ENCODE data around the gene PITX2. TPM values are rescaled to one million over a fixed set of nuclear protein-coding genes. Genes with fewer than 3 reads are reported as not detected.
A peak's percentile ranks its signal among the peaks of the same experiment; 100 is the strongest.

PITX2 gene
- total RNA-seq, 1 experiment from 2014 or later = 24.9 TPM

- no peak for ATAC-seq
- POLR2A ChIA-PET = no interaction called here
- no peak overlapping the region for H3K27ac Mint-ChIP-seq
These were observed 27.3 kb downstream of the PITX2 start for GRCh38 chr4:110595583-110595982.

GRCh38 chr4:110589297-110589696, 33.6 kb downstream of the PITX2 start:
- POLR2A ChIA-PET = no interaction called here
- H3K4me1 Mint-ChIP-seq = peaks cover 3% of the 10 kb centered on the region; the same call in 1 of the 2 replicates
- H3K9me3 Mint-ChIP-seq = no peaks in the 10 kb centered on the region
- ATAC-seq (no peak), DNase-seq (ENCODE audit: low spot score) (no peak)
- no peak overlapping the region for H3K4me3 Mint-ChIP-seq
- H3K27me3 Mint-ChIP-seq (ENCODE audit: low read depth) = no peaks in the 10 kb centered on the region
- no peak for TF ChIP-seq FOXK1 (CRISPR knock-in tag; IDR thresholded peaks at IDR 0.05)
- no peak for TF ChIP-seq JUN (CRISPR knock-in tag; IDR thresholded peaks at IDR 0.05)
- no peak for TF ChIP-seq ZNF138 (CRISPR knock-in tag; conservative IDR thresholded peaks at IDR 0.05)
- TF ChIP-seq TCF7 (CRISPR knock-in tag; IDR thresholded peaks at IDR 0.05; ENCODE audit: low read depth) = no peak
- no peak for TF ChIP-seq AFF4 (CRISPR knock-in tag; IDR thresholded peaks at IDR 0.05; ENCODE audit: borderline replicate concordance)
- TF ChIP-seq NR3C1 (CRISPR knock-in tag; conservative IDR thresholded peaks at IDR 0.05; ENCODE audit: low read depth) = no peak
- no peak for TF ChIP-seq SOX15 (CRISPR knock-in tag; IDR thresholded peaks at IDR 0.05)
- no peak for TF ChIP-seq RELA (CRISPR knock-in tag; IDR thresholded peaks at IDR 0.05; ENCODE audit: borderline replicate concordance)
- TF ChIP-seq CREB1 (CRISPR knock-in tag; IDR thresholded peaks at IDR 0.05) = no peak
- no peak for TF ChIP-seq USF2 (CRISPR knock-in tag; IDR thresholded peaks at IDR 0.05)
- TF ChIP-seq ZNF396 (CRISPR knock-in tag; IDR thresholded peaks at IDR 0.05; ENCODE audit: borderline replicate concordance) = no peak
- no peaks in the 10 kb centered on the region for H3K36me3 Mint-ChIP-seq
- no peak overlapping the region for H3K27ac Mint-ChIP-seq
- CTCF ChIA-PET = no interaction called here

More at GRCh38 chr4:110595583-110595982, 27.3 kb downstream of the PITX2 start:
- CTCF ChIA-PET = interaction anchor here (2.6 kb wide), 1 partner anchor 9 kb away, joined by 8 read pairs; no protein-coding TSS in a partner anchor
- peaks cover 25% of the 10 kb centered on the region for H3K36me3 Mint-ChIP-seq
- H3K27me3 Mint-ChIP-seq (ENCODE audit: low read depth) = no peaks in the 10 kb centered on the region
- no peaks in the 10 kb centered on the region for H3K4me1 Mint-ChIP-seq
- H3K4me3 Mint-ChIP-seq = no peak overlapping the region
- H3K9me3 Mint-ChIP-seq = peaks cover 30% of the 10 kb centered on the region
- DNase-seq (ENCODE audit: low spot score) = no peak
- TF ChIP-seq ETV6 (CRISPR knock-in tag; IDR thresholded peaks at IDR 0.05) = no peak

DNA sequence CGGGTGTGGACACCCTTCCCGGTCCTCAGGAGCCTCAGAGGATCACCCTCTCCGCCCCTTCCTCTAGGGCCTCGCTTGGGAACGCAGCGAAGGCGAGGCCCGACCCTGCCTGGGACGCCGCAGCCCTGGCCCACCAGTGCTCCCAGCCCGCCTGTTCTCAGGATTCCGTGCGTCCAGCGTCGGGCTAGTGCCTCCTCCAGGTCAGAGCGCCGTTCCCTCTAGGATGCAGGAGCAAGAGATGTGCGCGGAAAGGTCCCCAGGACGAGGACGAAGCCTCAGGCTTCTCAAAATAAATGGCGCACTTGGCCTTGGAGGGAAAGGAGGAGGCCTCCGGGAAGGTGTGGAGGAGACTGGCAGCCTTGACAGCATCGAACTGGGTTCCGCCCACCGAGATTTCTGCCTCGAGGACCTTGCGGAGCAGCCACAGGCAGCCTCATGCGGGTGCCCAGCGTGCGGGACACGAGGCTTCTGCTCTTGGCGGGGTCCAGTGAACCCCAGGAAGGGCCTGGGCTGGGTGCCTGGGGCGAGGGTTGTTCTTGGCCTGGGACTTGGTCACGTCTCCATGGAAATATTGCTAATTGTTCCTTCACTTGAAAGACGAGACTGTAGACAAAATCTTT, 35.1 kb downstream of the PITX2 start:
- POLR2A ChIA-PET = no interaction called here
- DNase-seq (ENCODE audit: low spot score) = peak; percentile 17
- TF ChIP-seq ZNF671 (CRISPR knock-in tag; IDR thresholded peaks at IDR 0.05) = no peak
- no peak for TF ChIP-seq ZNF416 (CRISPR knock-in tag; IDR thresholded peaks at IDR 0.05)
- TF ChIP-seq SMAD4 (CRISPR knock-in tag; IDR thresholded peaks at IDR 0.05) = no peak
- TF ChIP-seq, protein P1, sequence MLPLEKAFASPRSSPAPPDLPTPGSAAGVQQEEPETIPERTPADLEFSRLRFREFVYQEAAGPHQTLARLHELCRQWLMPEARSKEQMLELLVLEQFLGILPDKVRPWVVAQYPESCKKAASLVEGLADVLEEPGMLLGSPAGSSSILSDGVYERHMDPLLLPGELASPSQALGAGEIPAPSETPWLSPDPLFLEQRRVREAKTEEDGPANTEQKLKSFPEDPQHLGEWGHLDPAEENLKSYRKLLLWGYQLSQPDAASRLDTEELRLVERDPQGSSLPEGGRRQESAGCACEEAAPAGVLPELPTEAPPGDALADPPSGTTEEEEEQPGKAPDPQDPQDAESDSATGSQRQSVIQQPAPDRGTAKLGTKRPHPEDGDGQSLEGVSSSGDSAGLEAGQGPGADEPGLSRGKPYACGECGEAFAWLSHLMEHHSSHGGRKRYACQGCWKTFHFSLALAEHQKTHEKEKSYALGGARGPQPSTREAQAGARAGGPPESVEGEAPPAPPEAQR (CRISPR knock-in tag; IDR thresholded peaks at IDR 0.05) = no peak
- TF ChIP-seq, protein P2, sequence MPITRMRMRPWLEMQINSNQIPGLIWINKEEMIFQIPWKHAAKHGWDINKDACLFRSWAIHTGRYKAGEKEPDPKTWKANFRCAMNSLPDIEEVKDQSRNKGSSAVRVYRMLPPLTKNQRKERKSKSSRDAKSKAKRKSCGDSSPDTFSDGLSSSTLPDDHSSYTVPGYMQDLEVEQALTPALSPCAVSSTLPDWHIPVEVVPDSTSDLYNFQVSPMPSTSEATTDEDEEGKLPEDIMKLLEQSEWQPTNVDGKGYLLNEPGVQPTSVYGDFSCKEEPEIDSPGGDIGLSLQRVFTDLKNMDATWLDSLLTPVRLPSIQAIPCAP (CRISPR knock-in tag; IDR thresholded peaks at IDR 0.05) = no peak
- TF ChIP-seq FOXK1 (CRISPR knock-in tag; IDR thresholded peaks at IDR 0.05) = no peak
- no peak for TF ChIP-seq MXD4 (CRISPR knock-in tag; IDR thresholded peaks at IDR 0.05; ENCODE audit: borderline replicate concordance)
- no peak for TF ChIP-seq PREB (CRISPR knock-in tag; IDR thresholded peaks at IDR 0.05; ENCODE audit: borderline replicate concordance)
- TF ChIP-seq FOXP4 (CRISPR knock-in tag; IDR thresholded peaks at IDR 0.05) = no peak
- no peak for TF ChIP-seq MYBL2 (CRISPR knock-in tag; IDR thresholded peaks at IDR 0.05)
- TF ChIP-seq USF1 (CRISPR knock-in tag; IDR thresholded peaks at IDR 0.05) = no peak
- CTCF ChIA-PET = no interaction called here
- no peaks in the 10 kb centered on the region for H3K27me3 Mint-ChIP-seq (ENCODE audit: low read depth)
- peak; percentile 85 for ATAC-seq
- H3K27ac Mint-ChIP-seq = no peak overlapping the region
- H3K9me3 Mint-ChIP-seq = no peaks in the 10 kb centered on the region
- peaks cover 3% of the 10 kb centered on the region; the same call in 1 of the 2 replicates for H3K4me1 Mint-ChIP-seq
- no peaks in the 10 kb centered on the region for H3K36me3 Mint-ChIP-seq
- H3K4me3 Mint-ChIP-seq = no peak overlapping the region
